Lower lobe of right lung (tissue), 2 donors: ENCODE measurements around the gene ATP8A1. TPM values are rescaled to one million over a fixed set of nuclear protein-coding genes. Genes with fewer than 3 reads are reported as not detected.

Source experiments
- ATAC-seq, 2 donors: fragments of 200-7000 bp; cut with Tn5 transposase; one replicate each; pipeline ENCODE4 v1.9.1; 2020 to 2022; ENCODE audit warnings: mild to moderate bottlenecking in 2 of 2, moderate library complexity in 2 of 2
- DNase-seq: peaks from one replicate; pipeline ENCODE4 v3.0.0-alpha.2; 2020
- H3K27ac ChIP-seq: fragments of 200-600 bp; one replicate; pipeline ENCODE4 v1.8.0; 2022
- H3K27me3 ChIP-seq: fragments of 200-600 bp; one replicate; pipeline ENCODE4 v1.8.0; 2022; ENCODE audit warnings: low read depth
- H3K36me3 ChIP-seq: fragments of 200-600 bp; one replicate; pipeline ENCODE4 v1.8.0; 2022; ENCODE audit warnings: mild to moderate bottlenecking
- H3K4me1 ChIP-seq: fragments of 200-600 bp; one replicate; pipeline ENCODE4 v1.8.0; 2022
- H3K4me3 ChIP-seq: fragments of 200-600 bp; one replicate; pipeline ENCODE4 v1.8.0; 2022; ENCODE audit warnings: mild to moderate bottlenecking
- H3K9me3 ChIP-seq: fragments of 200-600 bp; one replicate; pipeline ENCODE4 v1.8.0; 2022
- CTCF ChIP-seq: fragments of 200-600 bp; IDR thresholded peaks from one replicate; pipeline ENCODE4 v1.8.0; 2022; ENCODE audit warnings: antibody characterized with exemption, mild to moderate bottlenecking
- intact Hi-C: fragments of 100-400 bp; cut with DNase I; formaldehyde crosslinking; loops from one replicate; pipeline ENCODE4 v1.11.0; 2022
- total RNA-seq: library from RNA; stranded (reverse); fragmentation: NEBNext Ultra II Directional; extraction: Animal tissue kit (Norgen Biotek cat#: 25700); gene quantifications from one replicate; pipeline ENCODE4 v1.2.1, GENCODE V29; 2021
- donor health status: DM: no; HTN: yes; CAD: no; lungs with severe emphysema.

The ATP8A1 gene
- total RNA-seq, 1 donor from 2014 or later, result 84.7 TPM

GRCh38 chr4:42371305-42372252, 285.3 kb downstream of the ATP8A1 start:
- DNase-seq (no peak), ATAC-seq (no peak)
- H3K36me3 ChIP-seq, result no peaks in the 10 kb centered on the region
- no peaks in the 10 kb centered on the region for H3K9me3 ChIP-seq
- H3K27ac ChIP-seq, result no peak overlapping the region
- peaks cover 3% of the 10 kb centered on the region for H3K4me1 ChIP-seq
- H3K4me3 ChIP-seq, result no peak overlapping the region
- H3K27me3 ChIP-seq, result no peaks in the 10 kb centered on the region
- intact Hi-C loops, result no loop called here
- TF ChIP-seq CTCF, result peak; percentile 54

GRCh38 chr4:42369489-42369888, 287.4 kb downstream of the ATP8A1 start:
- Histone ChIP-seq H3K36me3 (no peaks in the 10 kb centered on the region), H3K4me3 (no peak overlapping the region), H3K9me3 (no peaks in the 10 kb centered on the region), H3K27me3 (no peaks in the 10 kb centered on the region), H3K27ac (no peak overlapping the region), H3K4me1 (peaks cover 3% of the 10 kb centered on the region)
- TF ChIP-seq CTCF, result no peak
- intact Hi-C loops, result no loop called here
- ATAC-seq, result no peak
- DNase-seq, result no peak

- DNase-seq (no peak), ATAC-seq (no peak)
- H3K4me3 ChIP-seq, result no peak overlapping the region
- no peak overlapping the region for H3K27ac ChIP-seq
- no peaks in the 10 kb centered on the region for H3K27me3 ChIP-seq
- intact Hi-C loops, result no loop called here
- H3K9me3 ChIP-seq, result no peaks in the 10 kb centered on the region
- peaks cover 3% of the 10 kb centered on the region for H3K4me1 ChIP-seq
- no peaks in the 10 kb centered on the region for H3K36me3 ChIP-seq
- no peak for TF ChIP-seq CTCF
These were observed 289.9 kb downstream of the ATP8A1 start for GRCh38 chr4:42366959-42367358.

DNA sequence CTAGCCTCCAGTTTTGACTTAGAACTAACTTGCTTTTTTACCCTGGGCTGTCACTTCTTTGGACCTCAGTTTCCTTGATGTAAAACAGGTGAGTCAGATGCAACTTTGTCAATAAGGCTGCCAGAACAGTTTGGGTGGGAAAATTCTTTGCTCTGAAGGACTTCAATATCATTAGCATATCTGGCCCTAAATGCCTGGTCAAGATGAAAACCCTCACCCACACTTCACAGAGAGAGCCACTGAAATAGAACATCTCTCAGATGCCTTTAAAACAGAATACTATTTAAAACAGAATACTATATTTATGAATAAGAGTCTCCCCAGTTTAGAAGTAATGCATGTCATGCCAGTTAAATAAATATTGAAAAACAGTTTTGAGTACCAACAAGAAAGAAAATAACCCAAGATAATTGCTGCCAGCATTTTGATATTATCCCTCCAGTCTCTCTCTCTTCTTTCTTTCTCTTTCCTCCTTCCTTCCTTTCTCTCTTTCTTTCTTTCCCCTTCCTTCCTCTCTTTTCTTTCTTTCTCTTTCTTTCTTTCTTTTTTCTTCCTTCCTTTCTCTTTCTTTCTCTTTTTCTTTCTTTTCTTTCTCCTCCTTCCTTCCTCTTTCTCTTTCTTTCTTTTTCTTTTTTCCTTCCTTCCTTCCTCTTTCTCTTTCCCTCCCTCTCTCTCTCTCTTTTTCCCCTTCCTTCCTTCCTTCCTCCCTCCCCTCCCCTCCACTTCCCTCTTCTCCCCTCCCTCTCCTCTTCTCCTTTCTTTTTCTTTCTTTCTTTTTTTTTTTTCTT, 292.4 kb downstream of the ATP8A1 start:
- no peak for ATAC-seq
- no peak overlapping the region for H3K4me3 ChIP-seq
- no peak for TF ChIP-seq CTCF
- no peaks in the 10 kb centered on the region for H3K27me3 ChIP-seq
- peaks cover 6% of the 10 kb centered on the region for H3K4me1 ChIP-seq
- H3K27ac ChIP-seq, result no peak overlapping the region
- H3K36me3 ChIP-seq, result no peaks in the 10 kb centered on the region
- intact Hi-C loops, result no loop called here
- no peak for DNase-seq
- no peaks in the 10 kb centered on the region for H3K9me3 ChIP-seq

GRCh38 chr4:42363614-42364013, 293.3 kb downstream of the ATP8A1 start:
- TF ChIP-seq CTCF, result no peak
- ATAC-seq, result no peak

More at GRCh38 chr4:42363614-42364013, 293.3 kb downstream of the ATP8A1 start:
- H3K36me3 ChIP-seq, result no peaks in the 10 kb centered on the region
- H3K9me3 ChIP-seq, result no peaks in the 10 kb centered on the region
- no peak for DNase-seq
- no peak overlapping the region for H3K4me3 ChIP-seq
- peaks cover 6% of the 10 kb centered on the region for H3K4me1 ChIP-seq
- no peaks in the 10 kb centered on the region for H3K27me3 ChIP-seq
- intact Hi-C loops, result no loop called here
- no peak overlapping the region for H3K27ac ChIP-seq
